GM10248 (cell line): Measurements from ENCODE around the gene FBXW5.

ENCODE experiments used
- CTCF ChIA-PET: fragments of 300-600 bp; sonication (Branson Sonifier 250); formaldehyde crosslinking; extraction: SDS; loops from one replicate; lab custom pipeline; 2021; ENCODE audit warnings: antibody characterized with exemption; lab: Yijun Ruan, JAX
- POLR2A ChIA-PET: fragments of 350-650 bp; sonication (Branson Sonifier 250); formaldehyde crosslinking; extraction: SDS; loops from one replicate; lab custom pipeline; 2020; ENCODE audit warnings: antibody characterized with exemption; lab: Yijun Ruan, JAX
- DNase-seq: peaks from one replicate; pipeline ENCODE4 v3.0.0; 2012; ENCODE audit errors: extremely low spot score
- CTCF ChIP-seq: IDR thresholded peaks from 2 replicates; pipeline ENCODE4 v1.5.1; 2012; ENCODE audit warnings: mild to moderate bottlenecking, low read depth; ENCODE audit errors: extremely low read depth, missing control alignments, control extremely low read depth

Gene FBXW5

GRCh38 chr9:136942881-136943230 lies 1.7 kb downstream of the FBXW5 start:
- DNase-seq: no peak
- CTCF ChIA-PET: interaction anchor here (1.3 to 1.8 kb wide), 4 partner anchors 11 to 144 kb away, joined by 4 to 8 read pairs (median 6); partner anchors contain the start of gene MAN1B1
- TF ChIP-seq CTCF: no peak
- POLR2A ChIA-PET: no interaction called here

- ChIA-PET POLR2A (no interaction called here), CTCF (no interaction called here)
- DNase-seq: no peak
- TF ChIP-seq CTCF: no peak
Measured at GRCh38 chr9:136942112-136942880, 2.2 kb downstream of the FBXW5 start.

GRCh38 chr9:136941231-136942111 lies 3.1 kb downstream of the FBXW5 start:
- ChIA-PET CTCF (no interaction called here), POLR2A (no interaction called here)
- no peak for TF ChIP-seq CTCF
- no peak for DNase-seq

- POLR2A ChIA-PET: no interaction called here
- DNase-seq: no peak
Measured at GRCh38 chr9:136940526-136941230, 3.9 kb downstream of the FBXW5 start.

GRCh38 chr9:136939996-136940525 lies 4.5 kb downstream of the FBXW5 start:
- CTCF ChIA-PET: interaction anchor here (1.0 to 1.3 kb wide), 2 partner anchors 8 to 89 kb away, joined by 4 to 5 read pairs; no protein-coding TSS in a partner anchor
- no peak for TF ChIP-seq CTCF
- POLR2A ChIA-PET: no interaction called here
- DNase-seq: no peak

More at GRCh38 chr9:136940526-136941230, 3.9 kb downstream of the FBXW5 start:
- CTCF ChIA-PET: no interaction called here
- TF ChIP-seq CTCF: no peak
